ENCODE data around the gene LY6G5B. TPM values are rescaled to one million over a fixed set of nuclear protein-coding genes. Genes with fewer than 3 reads are reported as not detected.
A peak's percentile ranks its signal among the peaks of the same experiment; 100 is the strongest.

The LY6G5B gene
- total RNA-seq, 5 donors from 2014 or later (not counting 1 experiment from before 2014, with no cell fraction given), result 29.7 to 50.5 (median 40.9) TPM

GRCh38 chr6:31657406-31658157, 12.2 kb upstream of the LY6G5B start:
- Mint-ChIP-seq H3K4me1 (peaks cover 57 to 71% (median 60%) of the 10 kb centered on the region in 3 donors), H3K27me3 (no peaks in the 10 kb centered on the region), H3K4me3 (peak overlapping the region; percentile 89 to 92 (median 90)), H3K27ac (peak overlapping the region; percentile 76 to 91), H3K9me3 (no peaks in the 10 kb centered on the region), H3K36me3 (peaks cover 10% of the 10 kb centered on the region)
- Histone ChIP-seq H3K36me3 (ENCODE audit: control insufficient read depth in 2 of 2, extremely low read depth in 1 of 2, insufficient read depth in 1 of 2, low read length in 1 of 2) (peaks cover 0 to 37% of the 10 kb centered on the region in 2 donors), H3K4me1 (ENCODE audit: control insufficient read depth in 1 of 2, extremely low read depth in 1 of 2, insufficient read depth in 2 of 2, low read length in 2 of 2) (peaks cover 15 to 64% of the 10 kb centered on the region in 2 experiments), H3K27ac (ENCODE audit: low read length) (peak overlapping the region; percentile 44), H3K9me3 (no peaks in the 10 kb centered on the region), H3K27me3 (replicated peaks in 1 of 2; ENCODE audit: control insufficient read depth in 2 of 2, extremely low read depth in 1 of 2, insufficient read depth in 2 of 2, low read length in 1 of 2) (no peaks in the 10 kb centered on the region), H3K4me3 (ENCODE audit: control insufficient read depth in 1 of 2, extremely low read depth in 1 of 2, low read length in 1 of 2) (no peak overlapping the region)
- POLR2A ChIA-PET, result no interaction called here
- ATAC-seq (replicated peaks in 1 of 4) (no peak), DNase-seq (peak in 10 of 35 experiments; percentile 17 to 48 (median 30))
- WGBS (ENCODE audit: insufficient coverage), result 78% methylated on average over 1 of the region's 6 CpGs
- CTCF ChIA-PET, result interaction anchor here in 1 of 2 donors (0.6 kb wide), 1 partner anchor 173 kb away, joined by 10 read pairs; no protein-coding TSS in a partner anchor

- Mint-ChIP-seq H3K4me3 (peak overlapping the region; percentile 89 to 92 (median 90)), H3K27me3 (no peaks in the 10 kb centered on the region), H3K27ac (peak overlapping the region; percentile 76 to 91), H3K36me3 (peaks cover 11% of the 10 kb centered on the region), H3K9me3 (no peaks in the 10 kb centered on the region), H3K4me1 (peaks cover 60 to 70% (median 60%) of the 10 kb centered on the region in 3 donors)
- no peaks in the 10 kb centered on the region for H3K9me3 ChIP-seq
- no peak overlapping the region for H3K4me3 ChIP-seq (ENCODE audit: control insufficient read depth in 1 of 2, extremely low read depth in 1 of 2, low read length in 1 of 2)
- peaks cover 16 to 64% of the 10 kb centered on the region in 2 experiments for H3K4me1 ChIP-seq (ENCODE audit: control insufficient read depth in 1 of 2, extremely low read depth in 1 of 2, insufficient read depth in 2 of 2, low read length in 2 of 2)
- POLR2A ChIA-PET, result interaction anchor here in 1 of 2 donors (0.7 kb wide), 1 partner anchor 307 kb away, joined by 4 read pairs; no protein-coding TSS in a partner anchor
- ATAC-seq (replicated peaks in 1 of 4), result no peak
- H3K27ac ChIP-seq (ENCODE audit: low read length), result no peak overlapping the region
- no peak for DNase-seq
- H3K27me3 ChIP-seq (replicated peaks in 1 of 2; ENCODE audit: control insufficient read depth in 2 of 2, extremely low read depth in 1 of 2, insufficient read depth in 2 of 2, low read length in 1 of 2), result no peaks in the 10 kb centered on the region
- WGBS (ENCODE audit: insufficient coverage), result 85% methylated on average over 2 of the region's 4 CpGs
- CTCF ChIA-PET, result interaction anchor here in 1 of 2 donors (0.6 to 0.7 kb wide), 3 partner anchors 14 to 1002 kb away, joined by 3 to 10 read pairs (median 6); no protein-coding TSS in a partner anchor
- H3K36me3 ChIP-seq (ENCODE audit: control insufficient read depth in 2 of 2, extremely low read depth in 1 of 2, insufficient read depth in 1 of 2, low read length in 1 of 2), result peaks cover 0 to 41% of the 10 kb centered on the region in 2 donors
Measured at GRCh38 chr6:31658158-31658688, 11.6 kb upstream of the LY6G5B start.

GRCh38 chr6:31658983-31659648, 10.7 kb upstream of the LY6G5B start:
- DNase-seq (no peak), ATAC-seq (replicated peaks in 1 of 4) (no peak)
- Histone ChIP-seq H3K27ac (ENCODE audit: low read length) (peak overlapping the region; percentile 73), H3K36me3 (ENCODE audit: control insufficient read depth in 2 of 2, extremely low read depth in 1 of 2, insufficient read depth in 1 of 2, low read length in 1 of 2) (peaks cover 0 to 45% of the 10 kb centered on the region in 2 donors), H3K4me3 (ENCODE audit: control insufficient read depth in 1 of 2, extremely low read depth in 1 of 2, low read length in 1 of 2) (peak overlapping the region; percentile 73 to 82), H3K4me1 (ENCODE audit: control insufficient read depth in 1 of 2, extremely low read depth in 1 of 2, insufficient read depth in 2 of 2, low read length in 2 of 2) (peaks cover 18 to 66% of the 10 kb centered on the region in 2 experiments), H3K9me3 (no peaks in the 10 kb centered on the region), H3K27me3 (replicated peaks in 1 of 2; ENCODE audit: control insufficient read depth in 2 of 2, extremely low read depth in 1 of 2, insufficient read depth in 2 of 2, low read length in 1 of 2) (no peaks in the 10 kb centered on the region)
- 91% methylated on average over 11 of the region's 13 CpGs for WGBS (ENCODE audit: insufficient coverage)
- peak overlapping the region; percentile 90 to 91 for H3K27ac Mint-ChIP-seq
- CTCF ChIA-PET, result interaction anchor here in 1 of 2 donors (0.7 kb wide), 2 partner anchors 13 to 1003 kb away, joined by 3 to 6 read pairs; no protein-coding TSS in a partner anchor
- POLR2A ChIA-PET, result interaction anchor here (0.6 to 0.7 kb wide), 2 partner anchors 126 to 307 kb away, joined by 4 to 6 read pairs; no protein-coding TSS in a partner anchor
- peaks cover 17% of the 10 kb centered on the region for H3K36me3 Mint-ChIP-seq
- H3K4me3 Mint-ChIP-seq, result peak overlapping the region; percentile 89 to 92 (median 90)
- H3K27me3 Mint-ChIP-seq, result no peaks in the 10 kb centered on the region
- no peaks in the 10 kb centered on the region for H3K9me3 Mint-ChIP-seq
- peaks cover 65 to 79% (median 69%) of the 10 kb centered on the region in 3 donors for H3K4me1 Mint-ChIP-seq

- H3K4me1 ChIP-seq (ENCODE audit: control insufficient read depth in 1 of 2, extremely low read depth in 1 of 2, insufficient read depth in 2 of 2, low read length in 2 of 2), result peaks cover 21 to 73% of the 10 kb centered on the region in 2 experiments
- 26% methylated on average over 9 of the region's 13 CpGs for WGBS (ENCODE audit: insufficient coverage)
Measured at GRCh38 chr6:31659649-31660380, 10.0 kb upstream of the LY6G5B start.

DNA sequence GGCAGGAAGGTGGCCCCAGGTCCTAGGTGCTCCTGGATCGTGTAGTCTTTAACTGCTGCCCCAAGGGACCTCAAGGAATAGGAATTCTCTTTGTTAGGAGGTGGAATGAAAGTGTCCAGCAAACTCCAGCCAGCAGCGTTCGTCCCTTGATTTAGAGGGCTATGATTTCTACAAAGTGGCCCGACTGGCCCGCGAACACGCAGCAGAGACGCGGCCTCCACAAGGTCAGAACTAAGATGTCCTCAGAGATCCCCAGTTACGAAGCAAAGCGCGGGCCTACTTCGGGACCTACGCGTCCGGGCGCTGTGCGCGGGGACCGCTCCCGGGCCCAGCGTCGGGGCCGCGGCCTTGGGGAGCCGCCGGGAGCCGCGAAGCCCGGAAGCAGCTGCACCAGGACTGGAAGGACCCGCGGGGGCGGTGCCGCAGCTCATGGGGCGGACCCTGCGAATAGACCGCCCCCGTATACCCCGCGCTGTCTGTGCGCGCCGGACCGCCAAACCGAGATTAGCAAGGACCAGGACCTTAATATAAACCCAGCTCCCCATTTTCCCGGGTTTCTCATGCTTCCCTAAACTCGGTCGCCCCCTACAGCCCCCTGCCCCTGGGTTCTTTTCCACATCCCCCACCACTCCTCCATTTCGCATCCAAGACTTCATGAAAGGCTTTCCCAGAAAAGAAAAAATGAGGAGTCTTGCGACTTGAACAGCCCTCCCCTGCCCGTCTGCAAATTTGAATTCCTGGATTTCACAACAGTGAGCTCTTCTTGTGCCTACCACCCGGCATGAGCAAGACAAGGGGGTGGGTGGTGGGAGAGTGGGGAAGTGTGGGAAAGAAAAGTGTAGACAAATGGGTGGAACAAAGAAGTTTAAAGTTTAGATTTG, 9.2 kb upstream of the LY6G5B start, which contains the start of gene C6orf47:
TSS of gene C6orf47 (minus strand) at position 398 of the 881 bp plus-strand sequence. CDS start 831 bp downstream, outside the sequence.
- Mint-ChIP-seq H3K9me3 (no peaks in the 10 kb centered on the region), H3K27me3 (no peaks in the 10 kb centered on the region), H3K4me1 (peaks cover 73 to 81% (median 74%) of the 10 kb centered on the region in 3 donors), H3K27ac (peak within 1 kb of the TSS; percentile 90 to 91), H3K36me3 (peaks cover 23% of the 10 kb centered on the region), H3K4me3 (peak within 1 kb of the TSS; percentile 89 to 92 (median 90))
- peaks cover 0 to 41% of the 10 kb centered on the region in 2 donors for H3K36me3 ChIP-seq (ENCODE audit: control insufficient read depth in 2 of 2, extremely low read depth in 1 of 2, insufficient read depth in 1 of 2, low read length in 1 of 2)
- H3K27me3 ChIP-seq (replicated peaks in 1 of 2; ENCODE audit: control insufficient read depth in 2 of 2, extremely low read depth in 1 of 2, insufficient read depth in 2 of 2, low read length in 1 of 2), result no peaks in the 10 kb centered on the region
- ATAC-seq (replicated peaks in 1 of 4) (peak; percentile 65 to 76 (median 74)), DNase-seq (peak; percentile 32 to 84 (median 58))
- ChIA-PET POLR2A (interaction anchor here in 1 of 2 donors (0.5 to 1.0 kb wide), 3 partner anchors 34 to 468 kb away, joined by 3 read pairs; no protein-coding TSS in a partner anchor), CTCF (interaction anchor here in 1 of 2 donors (0.7 to 0.8 kb wide), 2 partner anchors 39 to 109 kb away, joined by 3 to 4 read pairs; no protein-coding TSS in a partner anchor)
- WGBS (ENCODE audit: insufficient coverage), result under 1% methylated on average over 38 of the region's 52 CpGs
- H3K4me1 ChIP-seq (ENCODE audit: control insufficient read depth in 1 of 2, extremely low read depth in 1 of 2, insufficient read depth in 2 of 2, low read length in 2 of 2), result peaks cover 21 to 73% of the 10 kb centered on the region in 2 experiments
- peak within 1 kb of the TSS; percentile 73 for H3K27ac ChIP-seq (ENCODE audit: low read length)
- H3K9me3 ChIP-seq, result no peaks in the 10 kb centered on the region
- peak within 1 kb of the TSS; percentile 73 to 82 for H3K4me3 ChIP-seq (ENCODE audit: control insufficient read depth in 1 of 2, extremely low read depth in 1 of 2, low read length in 1 of 2)

More at GRCh38 chr6:31659649-31660380, 10.0 kb upstream of the LY6G5B start:
- DNase-seq, result peak in 5 of 35 experiments; percentile 17 to 53 (median 26)
- Mint-ChIP-seq H3K4me3 (peak overlapping the region; percentile 89 to 92 (median 90)), H3K27ac (peak overlapping the region; percentile 90 to 91), H3K9me3 (no peaks in the 10 kb centered on the region), H3K36me3 (peaks cover 22% of the 10 kb centered on the region), H3K27me3 (no peaks in the 10 kb centered on the region), H3K4me1 (peaks cover 72 to 86% (median 76%) of the 10 kb centered on the region in 3 donors)
- peak; percentile 34 to 42 (median 39) for ATAC-seq (replicated peaks in 1 of 4)
- H3K36me3 ChIP-seq (ENCODE audit: control insufficient read depth in 2 of 2, extremely low read depth in 1 of 2, insufficient read depth in 1 of 2, low read length in 1 of 2), result peaks cover 0 to 45% of the 10 kb centered on the region in 2 donors
- POLR2A ChIA-PET, result interaction anchor here in 1 of 2 donors (1.0 kb wide), 1 partner anchor 469 kb away, joined by 3 read pairs; no protein-coding TSS in a partner anchor
- no peaks in the 10 kb centered on the region for H3K9me3 ChIP-seq
- peak overlapping the region; percentile 73 to 82 for H3K4me3 ChIP-seq (ENCODE audit: control insufficient read depth in 1 of 2, extremely low read depth in 1 of 2, low read length in 1 of 2)
- H3K27ac ChIP-seq (ENCODE audit: low read length), result peak overlapping the region; percentile 73
- CTCF ChIA-PET, result interaction anchor here (0.7 kb wide), 2 partner anchors 86 to 110 kb away, joined by 3 to 4 read pairs; no protein-coding TSS in a partner anchor
- no peaks in the 10 kb centered on the region for H3K27me3 ChIP-seq (replicated peaks in 1 of 2; ENCODE audit: control insufficient read depth in 2 of 2, extremely low read depth in 1 of 2, insufficient read depth in 2 of 2, low read length in 1 of 2)
